Measurements from ENCODE around the gene EGF. TPM values are rescaled to one million over a fixed set of nuclear protein-coding genes. Genes with fewer than 3 reads are reported as not detected.

The EGF gene
- total RNA-seq, 2 donors from 2014 or later, result not detected

GRCh38 chr4:109887071-109887470 lies 25.6 kb upstream of the EGF start:
- H3K36me3 Mint-ChIP-seq (ENCODE audit: low read depth), result no peaks in the 10 kb centered on the region
- H3K9me3 Mint-ChIP-seq, result no peaks in the 10 kb centered on the region
- no peak overlapping the region for H3K27ac Mint-ChIP-seq
- no peaks in the 10 kb centered on the region for H3K4me1 Mint-ChIP-seq
- no peaks in the 10 kb centered on the region for H3K27me3 Mint-ChIP-seq
- no peak overlapping the region for H3K4me3 Mint-ChIP-seq
- no peak for ATAC-seq (replicated peaks)

DNA sequence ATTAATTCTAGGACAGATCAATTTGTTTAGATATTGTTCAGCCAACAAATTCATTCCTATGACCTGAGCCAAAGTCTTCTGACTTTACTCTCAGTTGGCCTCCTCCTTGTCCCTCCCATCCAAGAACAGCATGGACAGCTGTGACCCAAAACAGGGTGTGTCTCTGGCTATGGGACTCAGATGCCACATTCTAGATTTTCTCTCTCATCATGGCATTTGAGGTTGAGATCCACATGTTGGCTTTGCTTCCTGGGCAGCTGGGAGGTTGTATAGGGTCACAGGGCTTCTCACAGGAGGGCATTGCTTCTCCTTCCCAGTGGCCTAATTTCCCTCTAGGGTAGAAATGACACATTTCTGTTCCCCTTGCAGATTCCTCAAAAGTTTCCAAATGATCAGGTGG lies 22.6 kb upstream of the EGF start:
- no peaks in the 10 kb centered on the region for H3K9me3 Mint-ChIP-seq
- no peaks in the 10 kb centered on the region for H3K4me1 Mint-ChIP-seq
- no peak overlapping the region for H3K4me3 Mint-ChIP-seq
- no peak overlapping the region for H3K27ac Mint-ChIP-seq
- no peaks in the 10 kb centered on the region for H3K36me3 Mint-ChIP-seq (ENCODE audit: low read depth)
- no peaks in the 10 kb centered on the region for H3K27me3 Mint-ChIP-seq
- ATAC-seq (replicated peaks), result no peak

DNA sequence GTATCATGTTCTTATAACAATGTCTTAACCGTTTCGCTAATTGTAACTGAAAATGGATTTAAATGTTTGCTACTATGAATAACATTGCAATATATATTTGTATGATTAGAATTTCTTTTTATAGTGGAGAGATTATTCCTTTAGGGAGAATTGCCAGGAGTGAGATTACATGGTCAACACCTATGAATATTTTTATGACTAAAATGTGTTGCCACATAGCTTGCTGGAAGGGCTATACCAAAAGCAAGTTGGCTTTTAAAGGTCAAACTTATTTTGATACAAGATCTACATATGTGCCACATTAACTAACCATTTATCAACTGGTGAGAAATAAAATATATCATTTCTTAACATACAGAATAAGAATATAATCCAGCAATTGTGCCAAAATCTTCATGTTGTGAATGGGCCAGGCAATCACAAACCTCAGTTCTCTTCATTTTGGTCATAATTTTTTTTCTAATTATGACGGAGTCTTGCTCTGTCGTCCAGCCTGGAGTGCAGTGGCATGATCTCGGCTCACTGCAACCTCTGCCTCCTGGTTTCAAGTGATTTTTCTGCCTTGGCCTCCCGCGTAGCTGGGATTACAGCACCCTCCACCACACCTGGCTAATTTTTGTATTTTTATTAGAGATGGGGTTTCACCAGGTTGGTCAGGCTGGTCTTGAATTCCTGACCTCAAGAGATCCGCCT lies 10.0 kb upstream of the EGF start:
- H3K27me3 Mint-ChIP-seq, result peaks cover 32% of the 10 kb centered on the region
- no peak for ATAC-seq (replicated peaks)
- no peak overlapping the region for H3K4me3 Mint-ChIP-seq
- no peaks in the 10 kb centered on the region for H3K4me1 Mint-ChIP-seq
- H3K27ac Mint-ChIP-seq, result no peak overlapping the region
- H3K9me3 Mint-ChIP-seq, result no peaks in the 10 kb centered on the region
- H3K36me3 Mint-ChIP-seq (ENCODE audit: low read depth), result no peaks in the 10 kb centered on the region

DNA sequence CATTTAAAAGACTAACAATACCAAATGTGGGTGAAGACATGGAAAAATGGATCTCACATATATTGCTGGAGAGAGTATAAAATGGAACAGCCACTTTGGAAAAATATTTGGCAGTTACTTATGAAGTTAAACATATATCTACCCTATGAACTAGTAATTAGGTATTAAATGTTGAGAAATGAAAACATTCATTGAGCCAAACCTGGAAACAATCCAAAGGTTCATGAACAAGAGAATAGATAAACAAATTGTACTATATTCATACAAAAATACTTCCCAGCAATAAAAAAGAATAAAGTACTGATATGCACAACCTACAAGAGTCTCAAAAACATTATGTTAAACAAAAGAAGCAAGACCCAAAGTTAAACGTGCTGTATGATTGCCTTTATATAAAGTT lies 4.0 kb upstream of the EGF start:
- Mint-ChIP-seq H3K27me3 (peaks cover 52% of the 10 kb centered on the region), H3K9me3 (no peaks in the 10 kb centered on the region), H3K4me1 (no peaks in the 10 kb centered on the region), H3K27ac (no peak overlapping the region), H3K4me3 (no peak overlapping the region), H3K36me3 (ENCODE audit: low read depth) (no peaks in the 10 kb centered on the region)
- no peak for ATAC-seq (replicated peaks)

GRCh38 chr4:109910256-109910655 lies 2.4 kb upstream of the EGF start:
- no peak overlapping the region for H3K27ac Mint-ChIP-seq
- H3K27me3 Mint-ChIP-seq, result peaks cover 58% of the 10 kb centered on the region
- no peak for ATAC-seq (replicated peaks)
- H3K36me3 Mint-ChIP-seq (ENCODE audit: low read depth), result no peaks in the 10 kb centered on the region
- no peak overlapping the region for H3K4me3 Mint-ChIP-seq
- no peaks in the 10 kb centered on the region for H3K9me3 Mint-ChIP-seq
- no peaks in the 10 kb centered on the region for H3K4me1 Mint-ChIP-seq

- Mint-ChIP-seq H3K4me1 (no peaks in the 10 kb centered on the region), H3K4me3 (no peak overlapping the region), H3K27me3 (peaks cover 45% of the 10 kb centered on the region), H3K9me3 (no peaks in the 10 kb centered on the region), H3K36me3 (ENCODE audit: low read depth) (no peaks in the 10 kb centered on the region), H3K27ac (no peak overlapping the region)
- no peak for ATAC-seq (replicated peaks)
Observed at GRCh38 chr4:109913596-109914241, 1.0 kb downstream of the EGF start.

- Mint-ChIP-seq H3K27ac (no peak overlapping the region), H3K4me3 (no peak overlapping the region), H3K36me3 (ENCODE audit: low read depth) (no peaks in the 10 kb centered on the region), H3K27me3 (peaks cover 45% of the 10 kb centered on the region), H3K9me3 (no peaks in the 10 kb centered on the region), H3K4me1 (no peaks in the 10 kb centered on the region)
- no peak for ATAC-seq (replicated peaks)
Observed at GRCh38 chr4:109914322-109914721, 1.6 kb downstream of the EGF start.

DNA sequence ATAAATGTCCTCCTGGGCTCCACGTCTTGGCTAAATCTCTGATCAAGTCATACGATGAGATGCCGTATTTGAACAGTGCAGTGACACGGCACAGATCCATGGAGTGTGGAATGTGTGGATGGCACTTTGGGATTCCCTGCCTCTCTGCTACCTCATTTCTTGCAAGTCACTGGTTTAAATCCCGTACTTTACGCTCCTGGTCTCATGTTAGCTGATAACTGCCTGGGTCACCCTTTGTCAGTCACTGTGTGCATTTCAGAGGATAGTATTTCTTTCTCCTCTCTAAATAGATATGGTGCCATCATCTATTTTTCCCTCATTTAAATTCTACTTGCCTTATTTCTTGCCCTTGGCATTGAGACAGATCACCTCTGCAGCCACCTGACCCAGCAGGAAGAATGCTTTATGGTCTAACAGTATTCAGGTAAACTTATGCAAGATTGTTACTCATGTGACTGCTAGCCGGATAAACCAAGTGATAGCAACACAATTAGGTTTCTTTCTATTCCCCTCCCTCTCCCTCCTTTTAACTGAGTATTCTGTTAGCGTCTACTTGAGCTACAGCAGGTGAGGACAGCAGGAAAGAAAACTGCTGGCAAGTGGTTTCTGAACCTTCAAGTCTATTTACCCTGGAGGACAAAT lies 2.8 kb downstream of the EGF start:
- no peak for ATAC-seq (replicated peaks)
- Mint-ChIP-seq H3K27me3 (peaks cover 41% of the 10 kb centered on the region), H3K4me3 (no peak overlapping the region), H3K36me3 (ENCODE audit: low read depth) (no peaks in the 10 kb centered on the region), H3K27ac (no peak overlapping the region), H3K9me3 (no peaks in the 10 kb centered on the region), H3K4me1 (no peaks in the 10 kb centered on the region)

GRCh38 chr4:109916027-109916409 lies 3.3 kb downstream of the EGF start:
- no peak for ATAC-seq (replicated peaks)
- no peak overlapping the region for H3K27ac Mint-ChIP-seq
- H3K27me3 Mint-ChIP-seq, result peaks cover 41% of the 10 kb centered on the region
- no peaks in the 10 kb centered on the region for H3K36me3 Mint-ChIP-seq (ENCODE audit: low read depth)
- no peaks in the 10 kb centered on the region for H3K4me1 Mint-ChIP-seq
- no peak overlapping the region for H3K4me3 Mint-ChIP-seq
- H3K9me3 Mint-ChIP-seq, result no peaks in the 10 kb centered on the region

GRCh38 chr4:109921384-109921808 lies 8.7 kb downstream of the EGF start:
- ATAC-seq (replicated peaks), result no peak
- no peak overlapping the region for H3K27ac Mint-ChIP-seq
- no peak overlapping the region for H3K4me3 Mint-ChIP-seq
- H3K9me3 Mint-ChIP-seq, result no peaks in the 10 kb centered on the region
- no peaks in the 10 kb centered on the region for H3K36me3 Mint-ChIP-seq (ENCODE audit: low read depth)
- H3K4me1 Mint-ChIP-seq, result no peaks in the 10 kb centered on the region
- peaks cover 3% of the 10 kb centered on the region for H3K27me3 Mint-ChIP-seq

GRCh38 chr4:109925396-109925795 lies 12.7 kb downstream of the EGF start:
- H3K27ac Mint-ChIP-seq, result no peak overlapping the region
- no peaks in the 10 kb centered on the region for H3K36me3 Mint-ChIP-seq (ENCODE audit: low read depth)
- H3K9me3 Mint-ChIP-seq, result no peaks in the 10 kb centered on the region
- no peak overlapping the region for H3K4me3 Mint-ChIP-seq
- H3K4me1 Mint-ChIP-seq, result no peaks in the 10 kb centered on the region
- H3K27me3 Mint-ChIP-seq, result no peaks in the 10 kb centered on the region
- ATAC-seq (replicated peaks), result no peak

GRCh38 chr4:109928327-109929045 lies 15.8 kb downstream of the EGF start:
- Mint-ChIP-seq H3K4me1 (no peaks in the 10 kb centered on the region), H3K36me3 (ENCODE audit: low read depth) (no peaks in the 10 kb centered on the region), H3K4me3 (no peak overlapping the region), H3K27ac (no peak overlapping the region), H3K27me3 (no peaks in the 10 kb centered on the region), H3K9me3 (no peaks in the 10 kb centered on the region)
- no peak for ATAC-seq (replicated peaks)

GRCh38 chr4:109930464-109930863 lies 17.8 kb downstream of the EGF start:
- no peaks in the 10 kb centered on the region for H3K36me3 Mint-ChIP-seq (ENCODE audit: low read depth)
- no peak overlapping the region for H3K4me3 Mint-ChIP-seq
- H3K4me1 Mint-ChIP-seq, result no peaks in the 10 kb centered on the region

GRCh38 chr4:109930872-109931271 lies 18.2 kb downstream of the EGF start:
- ATAC-seq (replicated peaks), result no peak
- Mint-ChIP-seq H3K4me1 (no peaks in the 10 kb centered on the region), H3K4me3 (no peak overlapping the region), H3K9me3 (no peaks in the 10 kb centered on the region), H3K36me3 (ENCODE audit: low read depth) (no peaks in the 10 kb centered on the region), H3K27ac (no peak overlapping the region), H3K27me3 (no peaks in the 10 kb centered on the region)

More at GRCh38 chr4:109930464-109930863, 17.8 kb downstream of the EGF start:
- H3K9me3 Mint-ChIP-seq, result no peaks in the 10 kb centered on the region
- ATAC-seq (replicated peaks), result no peak
- H3K27ac Mint-ChIP-seq, result no peak overlapping the region
- no peaks in the 10 kb centered on the region for H3K27me3 Mint-ChIP-seq

GRCh38 chr4:109931318-109931717 lies 18.6 kb downstream of the EGF start:
- Mint-ChIP-seq H3K27me3 (no peaks in the 10 kb centered on the region), H3K4me3 (no peak overlapping the region), H3K9me3 (no peaks in the 10 kb centered on the region), H3K27ac (no peak overlapping the region), H3K4me1 (no peaks in the 10 kb centered on the region), H3K36me3 (ENCODE audit: low read depth) (no peaks in the 10 kb centered on the region)
- no peak for ATAC-seq (replicated peaks)
